Transverse colon (tissue), 4 donors: ENCODE measurements around the gene DIAPH3. TPM values are rescaled to one million over a fixed set of nuclear protein-coding genes. Genes with fewer than 3 reads are reported as not detected.

Experiments used
- DNase-seq: peaks from one replicate; pipeline ENCODE4 v3.0.0-alpha.2; 2019
- H3K27ac ChIP-seq, 4 donors: fragments of 200-600 bp; sonication (generic); 2 replicates each; pipeline ENCODE4 v1.5.1; 2016 to 2018; ENCODE audit warnings: inconsistent platforms in 4 of 4
- H3K27me3 ChIP-seq: fragments of 200-600 bp; sonication (generic); 2 replicates; pipeline ENCODE4 v1.5.1; 2017; ENCODE audit warnings: inconsistent platforms
- H3K36me3 ChIP-seq, 4 donors: fragments of 200-600 bp; sonication (generic); 2 replicates each; pipeline ENCODE4 v1.5.1; 2017 to 2019; ENCODE audit warnings: inconsistent platforms in 4 of 4
- H3K4me1 ChIP-seq, 4 donors: fragments of 200-600 bp; sonication (generic); 2 replicates each; pipeline ENCODE4 v1.5.1; 2017 to 2020; ENCODE audit warnings: inconsistent platforms in 4 of 4
- H3K4me3 ChIP-seq, 4 donors: fragments of 200-600 bp; sonication (generic); 1 replicate in 1 of 4; 2 replicates in 3 of 4; pipeline versions ENCODE4 v1.5.1 to v1.6.1; 2017 to 2019; ENCODE audit warnings: inconsistent platforms in 4 of 4
- H3K9me3 ChIP-seq, 2 donors: fragments of 200-600 bp; sonication (generic); 2 replicates each; pipeline ENCODE4 v1.5.1; 2017 to 2019; ENCODE audit warnings: inconsistent platforms in 2 of 2
- CTCF ChIP-seq, 5 experiments: fragments of 200-600 bp in 3 of 5; fragments of 450-650 bp in 2 of 5; sonication (generic) in 3 of 5; IDR thresholded peaks; 1 replicate in 2 of 5; 2 replicates in 3 of 5; pipeline ENCODE4 v1.5.1; 2016 to 2017; ENCODE audit warnings: antibody characterized with exemption in 5 of 5, inconsistent platforms in 3 of 5, mild to moderate bottlenecking in 2 of 5, moderate library complexity in 1 of 5
- EP300 ChIP-seq: sonication (generic); formaldehyde crosslinking; IDR thresholded peaks from one replicate; pipeline ENCODE4 v1.6.1; 2017; ENCODE audit warnings: antibody characterized with exemption, low read depth
- POLR2A ChIP-seq: fragments of 450-650 bp; IDR thresholded peaks from one replicate; pipeline ENCODE4 v1.6.1; 2016; ENCODE audit warnings: antibody characterized with exemption, mild to moderate bottlenecking, moderate library complexity
- POLR2AphosphoS5 ChIP-seq, 3 donors: sonication (generic); formaldehyde crosslinking; IDR thresholded peaks; one replicate each; pipeline ENCODE4 v1.6.1; 2016; ENCODE audit warnings: antibody characterized with exemption in 3 of 3
- WGBS, 2 donors: methylation state at CpG; one replicate each; pipeline ENCODE4 v1.1.5; 2018; ENCODE audit warnings: low coverage in 1 of 2; 5-methylcytosine and 5-hydroxymethylcytosine counted together
- in situ Hi-C, 4 donors: fragments of 200-750 bp; cut with MboI; loops; one replicate each; pipeline versions ENCODE4 v1.15.0 to v1.15.1; 2017; ENCODE audit warnings: low sequenced_read_pairs in 3 of 4, low pct_ligation_motif_present in 1 of 4, low pct_unique_long_range_greater_than_20kb in 1 of 4
- intact Hi-C: fragments of 100-400 bp; cut with DNase I; formaldehyde crosslinking; loops from one replicate; pipeline ENCODE4 v1.15.1; 2023; ENCODE audit warnings: low total_unique reads
- total RNA-seq, 4 donors: library from RNA; depleted of rRNA; stranded (reverse); fragments of >200 nt; gene quantifications; one replicate each; pipeline ENCODE4 v1.1.0, GENCODE V29; 2016

DIAPH3 gene
- total RNA-seq, 4 donors from 2014 or later = 0.95 to 1.6 (median 1.2) TPM

GRCh38 chr13:60075850-60076249 lies 87.9 kb downstream of the DIAPH3 start:
- in situ Hi-C loops = no loop called here
- 91 to 93% methylated on average over 2 of the region's 2 CpGs for WGBS, 2 donors
- H3K27me3 ChIP-seq = no peaks in the 10 kb centered on the region
- no peak overlapping the region for H3K27ac ChIP-seq
- no peaks in the 10 kb centered on the region for H3K36me3 ChIP-seq
- no peaks in the 10 kb centered on the region for H3K4me1 ChIP-seq
- no peaks in the 10 kb centered on the region for H3K9me3 ChIP-seq
- TF ChIP-seq POLR2AphosphoS5 (IDR thresholded peaks at IDR 0.05) (no peak), EP300 (no peak), POLR2A (no peak), CTCF (IDR thresholded peaks at IDR 0.05) (no peak)
- DNase-seq = no peak
- intact Hi-C loops = no loop called here
- no peak overlapping the region for H3K4me3 ChIP-seq

GRCh38 chr13:60074397-60074796 lies 89.3 kb downstream of the DIAPH3 start:
- Histone ChIP-seq H3K4me3 (no peak overlapping the region), H3K27me3 (no peaks in the 10 kb centered on the region), H3K27ac (no peak overlapping the region), H3K9me3 (peaks cover 2 to 4% of the 10 kb centered on the region in 2 donors), H3K36me3 (no peaks in the 10 kb centered on the region), H3K4me1 (no peaks in the 10 kb centered on the region)
- in situ Hi-C loops (no loop called here), intact Hi-C loops (no loop called here)
- WGBS, 2 donors = 73 to 81% methylated on average over 2 of the region's 2 CpGs
- DNase-seq = no peak
- TF ChIP-seq CTCF (IDR thresholded peaks at IDR 0.05) (no peak), EP300 (no peak), POLR2AphosphoS5 (IDR thresholded peaks at IDR 0.05) (no peak)

- 71 to 86% methylated on average over 1 of the region's 1 CpG for WGBS, 2 donors
- Histone ChIP-seq H3K36me3 (no peaks in the 10 kb centered on the region), H3K27ac (no peak overlapping the region), H3K4me1 (no peaks in the 10 kb centered on the region), H3K4me3 (no peak overlapping the region), H3K27me3 (no peaks in the 10 kb centered on the region), H3K9me3 (peaks cover 4% of the 10 kb centered on the region in 2 donors)
- intact Hi-C loops = no loop called here
- in situ Hi-C loops = no loop called here
- no peak for DNase-seq
- TF ChIP-seq POLR2A (no peak), CTCF (IDR thresholded peaks at IDR 0.05) (no peak), POLR2AphosphoS5 (IDR thresholded peaks at IDR 0.05) (no peak), EP300 (no peak)
Observed at GRCh38 chr13:60066226-60066625, 97.5 kb downstream of the DIAPH3 start.

GRCh38 chr13:60062502-60062901 lies 101.2 kb downstream of the DIAPH3 start:
- H3K27me3 ChIP-seq = no peaks in the 10 kb centered on the region
- H3K36me3 ChIP-seq = no peaks in the 10 kb centered on the region
- 94 to 100% methylated on average over 2 of the region's 2 CpGs for WGBS, 2 donors
- no peak overlapping the region for H3K4me3 ChIP-seq
- no peak for DNase-seq
- H3K27ac ChIP-seq = no peak overlapping the region
- H3K4me1 ChIP-seq = no peaks in the 10 kb centered on the region
- H3K9me3 ChIP-seq = no peaks in the 10 kb centered on the region
- TF ChIP-seq EP300 = no peak
- no peak for TF ChIP-seq POLR2AphosphoS5 (IDR thresholded peaks at IDR 0.05)
- TF ChIP-seq CTCF (IDR thresholded peaks at IDR 0.05) = no peak
- TF ChIP-seq POLR2A = no peak
- in situ Hi-C loops (no loop called here), intact Hi-C loops (no loop called here)
